ENCODE measurements around the gene SIM2.

Gene SIM2

GRCh38 chr21:36792505-36792967 is 93.6 kb downstream of the SIM2 start:
- no peak overlapping the region for H3K27ac ChIP-seq
- no peak for TF ChIP-seq ZFX (IDR thresholded peaks at IDR 0.05; ENCODE audit: borderline replicate concordance)
- no peak for TF ChIP-seq CTCF (IDR thresholded peaks at IDR 0.05)

- no peak for TF ChIP-seq ZFX (IDR thresholded peaks at IDR 0.05; ENCODE audit: borderline replicate concordance)
- TF ChIP-seq CTCF (IDR thresholded peaks at IDR 0.05) = no peak
- H3K27ac ChIP-seq = no peak overlapping the region
Measured at GRCh38 chr21:36796070-36796469, 97.2 kb downstream of the SIM2 start.

GRCh38 chr21:36798491-36798890 is 99.6 kb downstream of the SIM2 start:
- H3K27ac ChIP-seq = no peak overlapping the region
- TF ChIP-seq ZFX (IDR thresholded peaks at IDR 0.05; ENCODE audit: borderline replicate concordance) = no peak
- no peak for TF ChIP-seq CTCF (IDR thresholded peaks at IDR 0.05)
